CD4-positive, alpha-beta T cell (primary cell): ENCODE data around the gene SAP30BP. TPM values are rescaled to one million over a fixed set of nuclear protein-coding genes. Genes with fewer than 3 reads are reported as not detected.
A peak's percentile ranks its signal among the peaks of the same experiment; 100 is the strongest.

Source experiments
- ATAC-seq: fragments of 200-7000 bp; cut with Tn5 transposase; one replicate; pipeline ENCODE4 v1.10.0; 2022; ENCODE audit warnings: mild to moderate bottlenecking; ENCODE audit not compliant: poor library complexity
- CTCF ChIA-PET: fragments of 350-600 bp; sonication (Branson Sonifier 250); formaldehyde crosslinking; loops from one replicate; lab custom pipeline; 2021; ENCODE audit warnings: antibody characterized with exemption, inconsistent platforms; lab: Charles Lee
- POLR2A ChIA-PET: fragments of 350-600 bp; sonication (Branson Sonifier 250); formaldehyde crosslinking; loops from one replicate; lab custom pipeline; 2021; ENCODE audit warnings: antibody characterized with exemption, inconsistent platforms; lab: Charles Lee
- DNase-seq, 14 experiments: peaks; one replicate each; pipeline ENCODE4 v3.0.0-alpha.2; 2013 to 2020; ENCODE audit warnings: mixed read lengths in 2 of 14
- H3K27ac ChIP-seq, 2 donors: one replicate each; pipeline versions ENCODE4 v1.5.1 to v1.7.0; 2013; ENCODE audit warnings: low read length in 2 of 2, low read depth in 1 of 2, mild to moderate bottlenecking in 1 of 2
- H3K27me3 ChIP-seq, 2 experiments: 1 replicate in 1 of 2; 2 replicates in 1 of 2; pipeline versions ENCODE4 v1.6.1 to v1.7.0; 2013; ENCODE audit warnings: low read length in 2 of 2, control low read depth in 1 of 2, mild to moderate bottlenecking in 1 of 2, moderate library complexity in 1 of 2; ENCODE audit not compliant: insufficient read depth in 2 of 2, control insufficient read depth in 1 of 2
- H3K36me3 ChIP-seq: one replicate; pipeline ENCODE4 v1.6.1; 2013; ENCODE audit warnings: low read length, control low read depth; ENCODE audit not compliant: insufficient read depth
- H3K4me1 ChIP-seq: one replicate; pipeline ENCODE4 v1.6.1; 2013; ENCODE audit warnings: low read length, control low read depth; ENCODE audit not compliant: insufficient read depth
- H3K4me3 ChIP-seq: one replicate; pipeline ENCODE4 v1.5.1; 2013; ENCODE audit warnings: mild to moderate bottlenecking, low read length, moderate library complexity
- H3K9me3 ChIP-seq, 2 experiments: 1 replicate in 1 of 2; 2 replicates in 1 of 2; pipeline versions ENCODE4 v1.6.1 to v1.7.0; 2013; ENCODE audit warnings: low read length in 2 of 2, mild to moderate bottlenecking in 2 of 2, control low read depth in 1 of 2, moderate library complexity in 1 of 2; ENCODE audit not compliant: control insufficient read depth in 1 of 2, insufficient read depth in 1 of 2
- H3K27ac Mint-ChIP-seq: one replicate; pipeline ENCODE4 v1.8.0; 2020; ENCODE audit warnings: mixed read lengths
- H3K27me3 Mint-ChIP-seq: one replicate; pipeline ENCODE4 v1.8.0; 2021; ENCODE audit warnings: mixed read lengths
- H3K36me3 Mint-ChIP-seq: one replicate; pipeline ENCODE4 v1.8.0; 2021; ENCODE audit warnings: low read depth, mixed read lengths
- H3K4me1 Mint-ChIP-seq: one replicate; pipeline ENCODE4 v1.8.0; 2021; ENCODE audit warnings: low read depth, mixed read lengths
- H3K4me3 Mint-ChIP-seq: one replicate; pipeline ENCODE4 v1.8.0; 2020; ENCODE audit warnings: mild to moderate bottlenecking, mixed read lengths
- H3K9me3 Mint-ChIP-seq: one replicate; pipeline ENCODE4 v1.8.0; 2020; ENCODE audit warnings: mixed read lengths
- CTCF ChIP-seq: fragments of 200-600 bp; IDR thresholded peaks from one replicate; pipeline ENCODE4 v1.8.0; 2022; ENCODE audit warnings: antibody characterized with exemption, mild to moderate bottlenecking
- intact Hi-C, 2 experiments: fragments of 100-400 bp; cut with DNase I in 1 of 2; cut with micrococcal nuclease in 1 of 2; formaldehyde crosslinking; loops; one replicate each; pipeline versions ENCODE4 v1.15.1 to v1.9.0; 2023 to 2025; cut with DNase I, micrococcal nuclease
- polyA plus RNA-seq, 2 donors: library from polyadenylated mRNA; unstranded; fragments of 120-200 nt; gene quantifications; one replicate each; pipeline ENCODE4 v1.2.1, GENCODE V29; 2013
- total RNA-seq, 174 experiments: library from RNA in 2 of 174; stranded (reverse) in 2 of 174; gene quantifications; one replicate each; pipeline ENCODE4 v1.2.3 and lab custom pipeline; 2021 to 2026

The SAP30BP gene
- total RNA-seq = 100 to 1,000 TPM; 209 to 227 TPM
- polyA plus RNA-seq (2013, experiment 1 of 2) = 67.8 TPM
- polyA plus RNA-seq (2013, experiment 2 of 2) = 84.6 TPM
- 70.2 to 198 (median 101) reads per million in 172 experiments for total RNA-seq (lab: John Stamatoyannopoulos, UW)

GRCh38 chr17:75666959-75667790 is at the start of gene SAP30BP, which contains the start of gene RECQL5:
SAP30BP (plus strand) TSS chr17:75667338; CDS start chr17:75667373, 35 bp downstream.
RECQL5 (minus strand) TSS chr17:75667154; CDS start chr17:75666557, 597 bp downstream.
- intact Hi-C loops = loop anchor here in 1 of 2 experiments (5.0 to 10.0 kb wide), 4 partner anchors 140 to 790 kb away; partner anchors contain the start of genes LLGL2, MIF4GD and MRPL38
- Histone ChIP-seq H3K27me3 (no peaks in the 10 kb centered on the region), H3K9me3 (no peaks in the 10 kb centered on the region), H3K4me1 (peaks cover 23% of the 10 kb centered on the region), H3K27ac (peak within 1 kb of the TSS; percentile 87 to 90), H3K36me3 (peaks cover 51% of the 10 kb centered on the region), H3K4me3 (peak within 1 kb of the TSS; percentile 76)
- Mint-ChIP-seq H3K9me3 (no peaks in the 10 kb centered on the region), H3K4me1 (peaks cover 26% of the 10 kb centered on the region), H3K27ac (peak within 1 kb of the TSS; percentile 57), H3K27me3 (no peaks in the 10 kb centered on the region), H3K4me3 (peak within 1 kb of the TSS; percentile 72), H3K36me3 (peaks cover 45% of the 10 kb centered on the region)
- ChIA-PET CTCF (interaction anchor here (0.6 to 3.3 kb wide), 7 partner anchors 14 to 313 kb away, joined by 3 to 12 read pairs (median 3); no protein-coding TSS in a partner anchor), POLR2A (interaction anchor here (0.6 to 2.7 kb wide), 22 partner anchors 8 to 794 kb away, joined by 3 to 18 read pairs (median 4); partner anchors contain the start of genes FDXR, MIF4GD, MRPL58 and SLC25A19)
- ATAC-seq = peak; percentile 100
- TF ChIP-seq CTCF = no peak
- DNase-seq = peak; percentile 97 to 99 (median 98)

DNA sequence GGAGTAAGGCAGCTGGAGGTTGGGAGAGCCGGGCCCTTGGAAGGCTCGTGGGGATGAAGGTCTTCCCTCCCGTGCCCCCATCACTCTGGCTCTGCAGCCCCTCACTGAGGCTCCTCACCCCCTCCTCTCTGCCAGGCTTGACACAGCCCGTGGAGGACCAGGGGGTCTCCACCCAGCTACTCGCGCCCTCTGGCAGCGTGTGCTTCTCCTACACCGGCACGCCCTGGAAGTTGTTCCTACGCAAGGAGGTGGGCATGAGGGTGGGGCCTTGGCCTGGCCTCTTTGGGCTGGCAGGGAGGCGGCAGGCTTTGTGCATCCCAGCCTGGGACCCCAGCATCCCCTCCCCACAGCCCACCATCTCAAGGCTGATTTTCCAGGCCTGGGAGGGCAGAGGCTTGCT is 49.5 kb upstream of the SAP30BP start:
- Histone ChIP-seq H3K4me3 (no peak overlapping the region), H3K36me3 (no peaks in the 10 kb centered on the region), H3K27me3 (no peaks in the 10 kb centered on the region), H3K9me3 (no peaks in the 10 kb centered on the region), H3K4me1 (no peaks in the 10 kb centered on the region), H3K27ac (no peak overlapping the region)
- no peak for DNase-seq
- CTCF ChIA-PET = interaction anchor here (1.3 kb wide), 1 partner anchor 130 kb away, joined by 3 read pairs; no protein-coding TSS in a partner anchor
- no peak for TF ChIP-seq CTCF
- no peak for ATAC-seq
- no peaks in the 10 kb centered on the region for H3K9me3 Mint-ChIP-seq
- intact Hi-C loops = no loop called here
- H3K27ac Mint-ChIP-seq = no peak overlapping the region
- H3K4me1 Mint-ChIP-seq = no peaks in the 10 kb centered on the region
- POLR2A ChIA-PET = no interaction called here
- H3K36me3 Mint-ChIP-seq = peaks cover 4% of the 10 kb centered on the region
- H3K27me3 Mint-ChIP-seq = no peaks in the 10 kb centered on the region
- no peak overlapping the region for H3K4me3 Mint-ChIP-seq

- H3K9me3 ChIP-seq = no peaks in the 10 kb centered on the region
- POLR2A ChIA-PET = no interaction called here
- H3K4me1 Mint-ChIP-seq = no peaks in the 10 kb centered on the region
- H3K4me3 Mint-ChIP-seq = no peak overlapping the region
- no peak overlapping the region for H3K27ac Mint-ChIP-seq
- no peak overlapping the region for H3K27ac ChIP-seq
- no peaks in the 10 kb centered on the region for H3K36me3 ChIP-seq
- H3K27me3 ChIP-seq = no peaks in the 10 kb centered on the region
- no peak overlapping the region for H3K4me3 ChIP-seq
- ATAC-seq (no peak), DNase-seq (peak in 3 of 14 experiments; percentile 12 to 26 (median 14))
- H3K4me1 ChIP-seq = no peaks in the 10 kb centered on the region
- no peaks in the 10 kb centered on the region for H3K27me3 Mint-ChIP-seq
- CTCF ChIA-PET = interaction anchor here (2.1 kb wide), 1 partner anchor 14 kb away, joined by 8 read pairs; the partner anchor contains the start of gene SMIM5
- H3K9me3 Mint-ChIP-seq = no peaks in the 10 kb centered on the region
- intact Hi-C loops = no loop called here
- TF ChIP-seq CTCF = peak; percentile 25
- peaks cover 4% of the 10 kb centered on the region for H3K36me3 Mint-ChIP-seq
Observed at GRCh38 chr17:75619506-75620431, 47.4 kb upstream of the SAP30BP start.
